ENCODE data around the gene MRAS. TPM values are rescaled to one million over a fixed set of nuclear protein-coding genes. Genes with fewer than 3 reads are reported as not detected.
A peak's percentile ranks its signal among the peaks of the same experiment; 100 is the strongest.

The MRAS gene
- total and polyA plus RNA-seq, 9 donors, result 44.0 to 71.8 (median 59.7) TPM

GRCh38 chr3:138336454-138336999 is 11.9 kb upstream of the MRAS start:
- Histone ChIP-seq H3K27me3 (ENCODE audit: control insufficient read depth, insufficient read depth, low read length) (peaks cover 3% of the 10 kb centered on the region), H3K9me3 (replicated peaks; ENCODE audit: control insufficient read depth, low read depth, low read length) (no peaks in the 10 kb centered on the region), H3K36me3 (ENCODE audit: control insufficient read depth, insufficient read depth, low read length) (no peaks in the 10 kb centered on the region), H3K4me1 (ENCODE audit: control insufficient read depth, insufficient read depth, low read length) (peaks cover 17% of the 10 kb centered on the region), H3K27ac (ENCODE audit: low read length) (no peak overlapping the region), H3K4me3 (ENCODE audit: low read length) (no peak overlapping the region)
- DNase-seq, result no peak
- no CpG with 5 or more reads among the region's 4 CpGs for WGBS (ENCODE audit: insufficient coverage)

DNA sequence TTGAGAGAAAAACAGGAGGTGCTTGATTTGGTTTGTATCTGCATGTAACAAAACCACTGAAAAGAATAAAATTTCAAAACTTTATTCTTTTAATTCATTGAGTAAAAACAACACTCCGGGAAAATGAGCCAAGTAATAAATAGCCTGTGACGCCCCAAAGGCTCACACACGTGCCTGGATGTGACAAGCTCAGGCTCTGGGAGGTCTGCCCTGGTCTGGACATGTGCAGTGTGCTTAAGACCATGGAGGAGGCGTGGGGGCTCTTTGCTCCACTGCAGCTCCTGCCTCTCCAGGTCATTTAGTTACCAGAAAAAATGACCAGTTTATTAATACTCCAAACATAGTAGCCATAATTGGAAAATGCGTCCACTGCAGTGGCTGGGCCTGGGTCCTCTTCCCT is 10.1 kb upstream of the MRAS start:
- Histone ChIP-seq H3K27ac (ENCODE audit: low read length) (peak overlapping the region; percentile 72), H3K4me3 (ENCODE audit: low read length) (no peak overlapping the region), H3K9me3 (replicated peaks; ENCODE audit: control insufficient read depth, low read depth, low read length) (no peaks in the 10 kb centered on the region), H3K27me3 (ENCODE audit: control insufficient read depth, insufficient read depth, low read length) (no peaks in the 10 kb centered on the region), H3K4me1 (ENCODE audit: control insufficient read depth, insufficient read depth, low read length) (peaks cover 20% of the 10 kb centered on the region), H3K36me3 (ENCODE audit: control insufficient read depth, insufficient read depth, low read length) (no peaks in the 10 kb centered on the region)
- DNase-seq, result peak; percentile 16
- WGBS (ENCODE audit: insufficient coverage), result 19% methylated on average over 2 of the region's 5 CpGs

GRCh38 chr3:138338811-138339210 is 9.6 kb upstream of the MRAS start:
- Histone ChIP-seq H3K9me3 (replicated peaks; ENCODE audit: control insufficient read depth, low read depth, low read length) (no peaks in the 10 kb centered on the region), H3K27ac (ENCODE audit: low read length) (peak overlapping the region; percentile 72), H3K4me3 (ENCODE audit: low read length) (no peak overlapping the region), H3K4me1 (ENCODE audit: control insufficient read depth, insufficient read depth, low read length) (peaks cover 22% of the 10 kb centered on the region), H3K36me3 (ENCODE audit: control insufficient read depth, insufficient read depth, low read length) (no peaks in the 10 kb centered on the region), H3K27me3 (ENCODE audit: control insufficient read depth, insufficient read depth, low read length) (no peaks in the 10 kb centered on the region)
- peak; percentile 74 for DNase-seq
- WGBS (ENCODE audit: insufficient coverage), result no CpG with 5 or more reads among the region's 5 CpGs

DNA sequence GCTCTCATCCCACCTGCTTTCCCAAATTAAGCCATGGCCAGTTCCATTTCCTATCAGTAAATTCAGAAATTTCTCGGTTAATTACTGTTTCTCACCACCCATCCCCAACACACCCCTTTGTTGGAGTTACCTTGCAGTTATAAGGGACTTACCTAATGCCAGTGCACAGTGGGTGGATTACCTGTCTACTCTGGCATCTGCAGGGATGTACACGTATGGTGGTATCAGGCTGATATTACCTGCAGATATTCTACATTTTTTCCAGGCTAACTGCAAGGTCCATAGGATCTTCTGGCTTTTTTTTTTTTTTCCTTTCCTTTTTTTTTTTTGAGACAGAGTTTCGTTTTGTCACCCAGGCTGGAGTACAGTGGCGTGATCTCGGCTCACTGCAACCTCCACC is 7.9 kb upstream of the MRAS start:
- no peak for DNase-seq

DNA sequence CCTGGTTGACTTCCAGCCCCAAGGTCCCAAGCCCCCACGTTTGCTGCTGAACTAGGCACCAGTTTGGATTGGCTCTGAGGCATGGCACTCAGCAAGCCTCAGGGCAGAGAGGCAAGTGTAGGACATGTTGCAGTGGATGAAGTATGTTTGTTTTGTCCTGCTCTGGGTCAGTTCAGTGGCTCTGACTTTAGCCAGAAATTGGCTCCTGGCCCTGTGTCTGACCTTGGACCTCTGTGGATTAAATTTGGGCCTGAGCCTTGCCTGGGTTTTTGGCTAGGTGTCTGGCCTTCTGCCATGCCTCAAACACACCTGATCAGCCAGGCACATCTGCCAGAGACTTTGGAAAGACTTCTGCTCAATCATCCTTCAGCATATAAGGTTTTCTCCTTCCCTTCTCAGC is 3.6 kb upstream of the MRAS start:
- peaks cover 19% of the 10 kb centered on the region for H3K4me1 ChIP-seq (ENCODE audit: control insufficient read depth, insufficient read depth, low read length)
- no peak for DNase-seq
- 63% methylated on average over 1 of the region's 1 CpG for WGBS (ENCODE audit: insufficient coverage)
- no peaks in the 10 kb centered on the region for H3K36me3 ChIP-seq (ENCODE audit: control insufficient read depth, insufficient read depth, low read length)
- H3K4me3 ChIP-seq (ENCODE audit: low read length), result no peak overlapping the region
- H3K27ac ChIP-seq (ENCODE audit: low read length), result no peak overlapping the region
- H3K27me3 ChIP-seq (ENCODE audit: control insufficient read depth, insufficient read depth, low read length), result peaks cover 6% of the 10 kb centered on the region
- H3K9me3 ChIP-seq (replicated peaks; ENCODE audit: control insufficient read depth, low read depth, low read length), result no peaks in the 10 kb centered on the region

More for the DNA sequence above, 7.9 kb upstream of the MRAS start:
- no peak overlapping the region for H3K4me3 ChIP-seq (ENCODE audit: low read length)
- 100% methylated on average over 1 of the region's 5 CpGs for WGBS (ENCODE audit: insufficient coverage)
- no peak overlapping the region for H3K27ac ChIP-seq (ENCODE audit: low read length)
- H3K4me1 ChIP-seq (ENCODE audit: control insufficient read depth, insufficient read depth, low read length), result peaks cover 26% of the 10 kb centered on the region
- no peaks in the 10 kb centered on the region for H3K36me3 ChIP-seq (ENCODE audit: control insufficient read depth, insufficient read depth, low read length)
- no peaks in the 10 kb centered on the region for H3K9me3 ChIP-seq (replicated peaks; ENCODE audit: control insufficient read depth, low read depth, low read length)
- H3K27me3 ChIP-seq (ENCODE audit: control insufficient read depth, insufficient read depth, low read length), result no peaks in the 10 kb centered on the region

DNA sequence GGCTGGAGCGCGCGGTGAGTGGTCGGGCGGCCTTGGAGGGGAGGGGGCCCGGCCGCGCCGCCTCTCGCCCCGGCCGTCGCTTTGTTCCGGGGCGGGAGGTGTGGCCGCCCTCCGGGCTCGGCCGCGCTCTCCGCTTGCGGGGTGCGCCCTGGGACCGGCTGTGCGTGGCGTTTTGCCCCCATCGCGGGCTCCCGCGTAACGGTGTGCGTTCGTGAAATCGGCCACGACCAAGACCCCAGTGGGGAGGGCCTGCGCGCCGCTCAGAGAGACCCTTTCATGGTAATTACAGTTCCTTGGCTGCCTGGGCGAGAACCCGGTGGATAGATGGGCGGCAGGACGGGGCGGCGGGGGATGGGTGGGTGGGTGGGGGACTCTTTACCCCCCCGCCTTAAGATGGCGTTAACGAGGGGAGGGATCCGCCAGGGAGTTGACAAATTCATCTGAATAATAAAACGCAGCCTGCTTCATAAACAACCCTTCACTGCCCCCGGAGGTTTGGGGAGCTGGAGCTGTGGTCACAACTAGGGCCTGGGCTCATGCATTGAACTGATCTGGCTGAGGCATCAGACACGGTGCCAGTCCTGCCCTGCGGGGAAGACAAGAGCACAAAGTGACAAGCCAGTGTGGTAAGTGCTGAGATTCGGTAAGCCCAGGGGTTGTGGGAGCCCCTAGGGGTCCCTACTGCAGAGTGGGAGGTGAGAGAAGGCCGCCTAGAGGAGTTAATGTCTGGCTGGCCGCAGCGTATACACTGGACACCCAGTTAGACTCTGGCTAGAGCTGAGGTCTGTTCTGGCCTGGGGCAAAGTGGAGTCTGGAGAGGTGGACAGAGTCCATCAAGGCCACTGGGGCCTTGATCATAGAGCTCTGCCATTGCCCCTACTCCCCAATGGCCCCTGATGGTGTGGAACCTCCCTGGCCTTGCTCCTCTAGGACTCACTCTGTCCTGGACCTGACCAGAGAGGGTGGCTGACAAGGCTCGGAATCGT is 668 bp downstream of the MRAS start:
- H3K27ac ChIP-seq (ENCODE audit: low read length), result peak overlapping the region; percentile 84
- no peaks in the 10 kb centered on the region for H3K36me3 ChIP-seq (ENCODE audit: control insufficient read depth, insufficient read depth, low read length)
- H3K9me3 ChIP-seq (replicated peaks; ENCODE audit: control insufficient read depth, low read depth, low read length), result no peaks in the 10 kb centered on the region
- H3K27me3 ChIP-seq (ENCODE audit: control insufficient read depth, insufficient read depth, low read length), result peaks cover 6% of the 10 kb centered on the region
- peak; percentile 46 for DNase-seq
- H3K4me3 ChIP-seq (ENCODE audit: low read length), result peak overlapping the region; percentile 80
- H3K4me1 ChIP-seq (ENCODE audit: control insufficient read depth, insufficient read depth, low read length), result peaks cover 26% of the 10 kb centered on the region
- WGBS (ENCODE audit: insufficient coverage), result 4% methylated on average over 37 of the region's 58 CpGs

DNA sequence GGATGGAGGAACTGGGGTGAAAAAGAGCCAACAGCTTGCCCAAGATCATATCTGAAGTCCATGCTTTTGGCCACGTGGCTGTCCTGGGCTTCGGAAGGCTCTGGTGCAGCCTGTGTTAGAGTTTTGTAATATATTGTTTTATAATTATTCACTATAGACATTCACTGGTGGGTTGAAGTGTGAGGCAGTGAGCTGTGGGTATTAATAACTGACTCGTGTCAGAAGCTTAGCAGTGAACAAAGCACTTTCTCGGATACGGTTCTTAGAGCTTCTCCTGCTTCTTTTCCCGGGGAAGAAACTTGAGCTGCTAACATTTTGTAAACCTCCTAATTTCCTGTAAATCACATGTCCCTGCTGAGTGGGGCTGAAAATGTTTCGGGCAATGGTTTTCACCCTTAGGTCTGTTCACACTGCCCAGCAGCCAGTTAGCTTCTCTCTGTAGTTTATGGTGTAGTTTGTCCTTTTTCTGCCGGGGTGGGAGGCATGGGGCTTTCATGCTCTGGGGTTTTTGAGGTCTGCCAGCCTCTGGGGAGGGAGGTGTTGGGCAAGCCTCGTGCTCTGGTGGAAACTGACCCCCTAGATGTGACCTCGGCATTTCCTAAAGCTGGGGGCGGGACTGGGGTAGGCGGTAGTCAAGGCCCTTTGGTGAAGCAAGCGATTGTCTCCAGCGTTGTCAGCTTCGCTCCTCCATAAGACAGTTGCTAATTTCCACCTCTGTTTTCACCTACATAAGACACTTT is 1.7 kb downstream of the MRAS start:
- peaks cover 6% of the 10 kb centered on the region for H3K27me3 ChIP-seq (ENCODE audit: control insufficient read depth, insufficient read depth, low read length)
- peak overlapping the region; percentile 84 for H3K27ac ChIP-seq (ENCODE audit: low read length)
- peaks cover under 1% of the 10 kb centered on the region for H3K36me3 ChIP-seq (ENCODE audit: control insufficient read depth, insufficient read depth, low read length)
- peak; percentile 26 for DNase-seq
- peaks cover 25% of the 10 kb centered on the region for H3K4me1 ChIP-seq (ENCODE audit: control insufficient read depth, insufficient read depth, low read length)
- H3K4me3 ChIP-seq (ENCODE audit: low read length), result peak overlapping the region; percentile 80
- WGBS (ENCODE audit: insufficient coverage), result 20% methylated on average over 1 of the region's 15 CpGs
- H3K9me3 ChIP-seq (replicated peaks; ENCODE audit: control insufficient read depth, low read depth, low read length), result no peaks in the 10 kb centered on the region

DNA sequence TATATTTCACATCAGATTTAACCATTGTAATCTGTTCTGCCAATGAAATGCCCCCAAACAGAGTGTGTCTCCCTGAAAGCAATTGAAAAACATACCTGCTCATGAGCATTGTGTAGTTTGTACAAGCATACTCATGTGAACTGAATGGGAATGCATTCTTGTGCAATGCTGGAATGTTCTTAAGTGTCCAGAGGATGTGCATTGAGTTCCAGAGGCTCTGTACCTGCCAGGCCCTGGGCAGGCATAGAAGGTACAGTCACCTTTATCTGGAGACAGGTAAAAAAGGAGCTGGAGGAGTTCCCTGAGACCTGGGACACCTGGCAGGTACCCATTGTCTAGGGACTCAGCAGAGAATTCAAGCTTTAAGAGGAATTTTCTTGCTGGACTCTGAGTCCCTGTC is 2.8 kb downstream of the MRAS start:
- no peak for DNase-seq
- Histone ChIP-seq H3K4me1 (ENCODE audit: control insufficient read depth, insufficient read depth, low read length) (peaks cover 27% of the 10 kb centered on the region), H3K4me3 (ENCODE audit: low read length) (no peak overlapping the region)

DNA sequence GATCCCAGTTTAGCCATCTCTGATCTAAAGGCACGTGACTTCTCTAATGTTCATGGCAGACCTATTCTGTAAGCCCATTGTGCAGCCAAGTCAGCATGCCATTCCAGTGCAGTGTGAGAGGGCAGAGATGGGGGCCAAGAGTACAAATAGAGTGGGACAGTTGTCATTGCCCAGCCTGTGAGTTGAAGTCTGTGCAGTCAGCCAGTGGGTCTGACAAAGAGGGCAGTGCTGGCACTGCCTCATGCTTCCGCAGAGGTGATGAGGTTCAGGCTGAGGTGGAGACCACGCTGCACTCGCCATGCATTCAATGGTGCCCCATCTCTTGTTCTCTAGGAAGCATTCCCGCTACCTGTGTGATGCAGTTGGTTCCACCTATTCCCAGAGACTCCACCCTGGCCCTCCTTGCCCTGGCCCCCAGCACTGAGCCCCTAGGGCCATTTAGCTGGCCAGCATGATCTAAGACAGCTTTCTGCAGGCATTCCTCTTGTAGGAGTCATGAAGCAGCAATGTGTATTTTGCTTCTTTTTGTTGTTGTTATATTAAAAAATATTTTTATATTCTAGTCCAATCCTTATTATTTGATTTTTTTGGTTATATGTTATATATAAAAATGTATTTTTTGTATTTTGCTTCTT is 3.7 kb downstream of the MRAS start:
- H3K9me3 ChIP-seq (replicated peaks; ENCODE audit: control insufficient read depth, low read depth, low read length), result no peaks in the 10 kb centered on the region
- peaks cover 33% of the 10 kb centered on the region for H3K4me1 ChIP-seq (ENCODE audit: control insufficient read depth, insufficient read depth, low read length)
- H3K27me3 ChIP-seq (ENCODE audit: control insufficient read depth, insufficient read depth, low read length), result peaks cover 2% of the 10 kb centered on the region
- whole genome bisulfite sequencing (ENCODE audit: insufficient coverage), result 95% methylated on average over 4 of the region's 5 CpGs
- H3K36me3 ChIP-seq (ENCODE audit: control insufficient read depth, insufficient read depth, low read length), result peaks cover 3% of the 10 kb centered on the region
- DNase-seq, result no peak
- no peak overlapping the region for H3K27ac ChIP-seq (ENCODE audit: low read length)
- H3K4me3 ChIP-seq (ENCODE audit: low read length), result no peak overlapping the region

More for the DNA sequence above, 2.8 kb downstream of the MRAS start:
- Histone ChIP-seq H3K27me3 (ENCODE audit: control insufficient read depth, insufficient read depth, low read length) (peaks cover 6% of the 10 kb centered on the region), H3K27ac (ENCODE audit: low read length) (no peak overlapping the region), H3K36me3 (ENCODE audit: control insufficient read depth, insufficient read depth, low read length) (peaks cover 3% of the 10 kb centered on the region), H3K9me3 (replicated peaks; ENCODE audit: control insufficient read depth, low read depth, low read length) (no peaks in the 10 kb centered on the region)

- Histone ChIP-seq H3K27ac (ENCODE audit: low read length) (no peak overlapping the region), H3K4me3 (ENCODE audit: low read length) (no peak overlapping the region), H3K4me1 (ENCODE audit: control insufficient read depth, insufficient read depth, low read length) (peaks cover 44% of the 10 kb centered on the region), H3K9me3 (replicated peaks; ENCODE audit: control insufficient read depth, low read depth, low read length) (no peaks in the 10 kb centered on the region), H3K36me3 (ENCODE audit: control insufficient read depth, insufficient read depth, low read length) (peaks cover 7% of the 10 kb centered on the region), H3K27me3 (ENCODE audit: control insufficient read depth, insufficient read depth, low read length) (peaks cover 2% of the 10 kb centered on the region)
- no peak for DNase-seq
Measured at GRCh38 chr3:138354376-138354775, 6.0 kb downstream of the MRAS start.

All from muscle of leg (tissue), 11 donors.